Activated CD8-positive, alpha-beta memory T cell treated with anti-CD3 and anti-CD28 coated beads, Interleukin-2, amount 50 U/mL, for 1 hour (primary cell): ENCODE measurements around the gene ZNF70.
"Not testable (repeated sequence)": the region's sequence is repeated elsewhere in the genome, so short reads cannot be mapped to it uniquely, and the experiment has no call there.

Source experiments
- DNase-seq: peaks from one replicate; pipeline ENCODE4 v3.0.0-alpha.2; 2020; ENCODE audit errors: extremely low read depth

The ZNF70 gene

GRCh38 chr22:23756891-23757290, 6.0 kb upstream of the ZNF70 start:
- no peak for DNase-seq

- no peak for DNase-seq
These were observed 4.8 kb upstream of the ZNF70 start for GRCh38 chr22:23755711-23756110.

- no peak for DNase-seq
These were observed 4.2 kb upstream of the ZNF70 start for GRCh38 chr22:23754980-23755636.

- no peak for DNase-seq
These were observed 3.5 kb upstream of the ZNF70 start, which contains the start of gene VPREB3 for GRCh38 chr22:23754220-23754919. TSS of gene VPREB3 (minus strand) at chr22:23754425. CDS start at chr22:23754363, 62 bp downstream.

- no peak for DNase-seq
These were observed 2.5 kb upstream of the ZNF70 start for GRCh38 chr22:23753385-23753784.

GRCh38 chr22:23752750-23753149, 1.8 kb upstream of the ZNF70 start:
- DNase-seq, result no peak

GRCh38 chr22:23752090-23752691, 1.3 kb upstream of the ZNF70 start:
- no peak for DNase-seq

GRCh38 chr22:23751441-23751996, 607 bp upstream of the ZNF70 start:
- DNase-seq, result no peak

GRCh38 chr22:23750367-23750713, 572 bp downstream of the ZNF70 start:
- no peak for DNase-seq

- no peak for DNase-seq
These were observed 1.0 kb downstream of the ZNF70 start for GRCh38 chr22:23749841-23750301.

- DNase-seq, result no peak
These were observed 5.1 kb downstream of the ZNF70 start for GRCh38 chr22:23745791-23746190.

- no peak for DNase-seq
These were observed 6.4 kb downstream of the ZNF70 start for GRCh38 chr22:23744485-23744884.

GRCh38 chr22:23744001-23744400, 6.9 kb downstream of the ZNF70 start:
- no peak for DNase-seq

- DNase-seq, result no peak
These were observed 7.6 kb downstream of the ZNF70 start for GRCh38 chr22:23743303-23743705.

GRCh38 chr22:23742505-23743264, 8.2 kb downstream of the ZNF70 start:
- no peak for DNase-seq

- DNase-seq, result no peak
These were observed 13.2 kb downstream of the ZNF70 start for GRCh38 chr22:23737696-23738095.

GRCh38 chr22:23728108-23728507, 22.8 kb downstream of the ZNF70 start:
- not testable (repeated sequence) for DNase-seq

- DNase-seq, result no peak
These were observed 28.2 kb downstream of the ZNF70 start for GRCh38 chr22:23722724-23723123.

- no peak for DNase-seq
These were observed 28.8 kb downstream of the ZNF70 start for GRCh38 chr22:23722160-23722559.

GRCh38 chr22:23720855-23721254, 30.1 kb downstream of the ZNF70 start:
- no peak for DNase-seq

GRCh38 chr22:23718371-23719165, 32.3 kb downstream of the ZNF70 start:
- DNase-seq, result no peak
